Prostate gland (tissue), 2 donors: ENCODE results near the gene CCNI2. TPM values are rescaled to one million over a fixed set of nuclear protein-coding genes. Genes with fewer than 3 reads are reported as not detected.

ENCODE experiments used
- DNase-seq: peaks from one replicate; pipeline ENCODE4 v3.0.0-alpha.2; 2019; ENCODE audit warnings: low spot score
- H3K27ac ChIP-seq, 2 donors: fragments of 200-600 bp; sonication (generic); 2 replicates each; pipeline ENCODE4 v1.5.1; 2017 to 2019
- H3K27me3 ChIP-seq: fragments of 200-600 bp; sonication (generic); replicated peaks from 2 replicates; pipeline ENCODE4 v1.5.1; 2019; ENCODE audit not compliant: insufficient read depth
- H3K36me3 ChIP-seq, 2 donors: fragments of 200-600 bp; sonication (generic); 1 replicate in 1 of 2; 2 replicates in 1 of 2; pipeline versions ENCODE4 v1.5.1 to v1.8.1; 2017 to 2019
- H3K4me1 ChIP-seq: fragments of 200-600 bp; sonication (generic); replicated peaks from 2 replicates; pipeline ENCODE4 v1.5.1; 2019
- H3K4me3 ChIP-seq, 2 donors: fragments of 200-600 bp; sonication (generic); 2 replicates each; pipeline ENCODE4 v1.5.1; 2017 to 2019
- H3K9me3 ChIP-seq: fragments of 200-600 bp; sonication (generic); 2 replicates; pipeline ENCODE4 v1.5.1; 2017
- POLR2A ChIP-seq: fragments of 450-650 bp; IDR thresholded peaks from one replicate; pipeline ENCODE4 v1.6.1; 2016; ENCODE audit warnings: antibody characterized with exemption, mild to moderate bottlenecking
- POLR2AphosphoS5 ChIP-seq: sonication (generic); formaldehyde crosslinking; IDR thresholded peaks from one replicate; pipeline ENCODE4 v1.6.1; 2017; ENCODE audit warnings: antibody characterized with exemption
- WGBS: methylation state at CpG from one replicate; pipeline ENCODE4 v1.1.5; 2018; 5-methylcytosine and 5-hydroxymethylcytosine counted together
- intact Hi-C: fragments of 100-400 bp; cut with DNase I; formaldehyde crosslinking; loops from one replicate; pipeline ENCODE4 v1.14.2; 2022
- total RNA-seq, 2 donors: library from RNA; depleted of rRNA; stranded (reverse); fragments of >200 nt; gene quantifications; one replicate each; pipeline ENCODE4 v1.1.0, GENCODE V29; 2016
- TF ChIP-seq, protein P1 (sequence below), 4 experiments: fragments of 200-600 bp in 2 of 4; fragments of 450-650 bp in 2 of 4; sonication (generic) in 2 of 4; IDR thresholded peaks; 1 replicate in 3 of 4; 2 replicates in 1 of 4; pipeline ENCODE4 v1.5.1; 2016 to 2019; ENCODE audit warnings: antibody characterized with exemption in 4 of 4, mild to moderate bottlenecking in 2 of 4, moderate library complexity in 2 of 4

Gene CCNI2
- total RNA-seq, 2 donors from 2014 or later = 5.9 TPM; not detected in 1

DNA sequence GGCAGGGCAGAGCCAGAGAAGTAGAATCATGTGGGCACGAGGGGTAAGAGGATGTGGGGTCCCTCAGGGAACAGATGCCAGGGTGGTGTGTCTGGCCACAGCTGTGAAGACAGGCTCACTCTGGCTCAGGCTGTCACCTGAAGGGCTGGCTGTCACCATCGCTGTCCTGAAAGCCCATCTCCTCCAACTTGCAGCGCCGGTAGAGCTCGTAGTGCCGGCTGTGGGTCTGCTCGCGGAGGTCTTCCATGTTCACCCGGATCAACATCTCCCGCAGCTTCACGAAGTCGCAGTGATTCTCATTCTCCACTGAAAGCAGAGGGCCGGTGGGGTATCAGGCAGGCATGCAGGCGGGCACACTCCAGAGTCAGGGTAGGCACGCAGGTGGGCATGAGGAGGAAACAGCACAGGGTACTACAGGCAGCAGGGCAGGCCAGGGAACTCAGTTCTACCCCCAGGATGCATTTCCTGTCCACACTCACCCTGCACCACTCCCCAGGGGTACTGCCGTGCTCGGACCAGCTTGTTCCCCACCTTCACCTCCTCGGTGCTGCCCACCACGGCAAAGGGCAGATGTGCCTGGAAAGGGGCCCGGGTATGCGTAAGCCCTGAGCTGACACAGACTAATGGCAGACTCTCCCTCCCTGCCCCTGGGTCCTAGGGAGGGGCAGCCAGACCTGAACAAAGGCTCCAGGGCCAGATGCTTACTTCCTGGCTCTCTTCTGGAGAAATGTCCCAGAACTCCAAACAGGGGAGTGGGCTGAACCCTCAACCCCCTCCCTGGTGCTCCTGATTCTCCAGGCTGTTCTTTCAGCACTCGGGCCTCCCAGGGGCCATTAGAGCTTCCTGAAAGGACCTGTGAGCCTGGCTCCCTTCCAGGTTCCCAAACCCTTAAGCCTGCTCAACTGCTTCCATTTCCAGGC lies 14.4 kb downstream of the CCNI2 start:
- TF ChIP-seq POLR2A (no peak), POLR2AphosphoS5 (no peak)
- H3K27ac ChIP-seq = no peak overlapping the region
- DNase-seq = no peak
- no peaks in the 10 kb centered on the region for H3K9me3 ChIP-seq
- no peaks in the 10 kb centered on the region for H3K4me1 ChIP-seq
- intact Hi-C loops = no loop called here
- WGBS = 92% methylated on average over 22 of the region's 22 CpGs
- no peak overlapping the region for H3K4me3 ChIP-seq
- H3K27me3 ChIP-seq = no peaks in the 10 kb centered on the region
- no peaks in the 10 kb centered on the region for H3K36me3 ChIP-seq

DNA sequence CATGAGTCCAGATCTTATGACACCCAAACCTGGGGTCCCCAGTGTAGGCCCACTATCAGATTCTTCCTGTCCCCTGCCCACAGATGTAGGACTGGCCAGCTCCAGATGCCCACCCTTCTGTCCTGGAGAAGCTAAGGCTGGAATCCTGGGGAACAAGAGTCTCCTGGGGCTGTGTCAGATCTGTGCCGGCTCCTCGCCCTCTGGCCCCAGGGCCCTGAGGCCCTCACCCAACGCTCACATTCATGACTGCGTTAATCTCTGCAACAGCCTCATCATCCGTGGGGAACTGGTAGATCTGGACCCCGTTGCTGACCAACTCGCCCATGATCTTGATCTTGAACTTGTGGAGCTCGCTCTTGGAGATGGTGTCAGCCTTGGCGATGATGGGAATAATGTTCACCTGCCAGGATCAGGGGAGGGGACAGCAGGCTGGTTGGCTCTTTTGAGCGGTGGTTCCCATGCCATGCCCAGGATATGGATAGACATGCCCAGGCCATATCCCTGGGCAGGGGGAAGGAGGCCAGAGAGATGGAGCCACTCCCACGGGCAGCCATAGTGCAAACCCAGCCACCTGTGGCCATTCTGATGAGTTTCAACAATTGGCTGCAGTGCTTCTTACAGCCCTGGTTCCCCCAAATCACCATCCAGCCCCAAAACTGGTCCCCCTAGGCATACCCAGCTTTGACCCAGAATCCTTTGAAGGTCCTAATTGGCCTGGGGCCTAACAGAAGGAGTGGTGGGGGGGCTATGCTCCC lies 15.2 kb downstream of the CCNI2 start:
- no peak for DNase-seq
- Histone ChIP-seq H3K4me1 (no peaks in the 10 kb centered on the region), H3K27ac (no peak overlapping the region), H3K9me3 (no peaks in the 10 kb centered on the region), H3K4me3 (no peak overlapping the region), H3K36me3 (no peaks in the 10 kb centered on the region), H3K27me3 (no peaks in the 10 kb centered on the region)
- TF ChIP-seq POLR2A = no peak
- no peak for TF ChIP-seq POLR2AphosphoS5
- TF ChIP-seq, protein P1, sequence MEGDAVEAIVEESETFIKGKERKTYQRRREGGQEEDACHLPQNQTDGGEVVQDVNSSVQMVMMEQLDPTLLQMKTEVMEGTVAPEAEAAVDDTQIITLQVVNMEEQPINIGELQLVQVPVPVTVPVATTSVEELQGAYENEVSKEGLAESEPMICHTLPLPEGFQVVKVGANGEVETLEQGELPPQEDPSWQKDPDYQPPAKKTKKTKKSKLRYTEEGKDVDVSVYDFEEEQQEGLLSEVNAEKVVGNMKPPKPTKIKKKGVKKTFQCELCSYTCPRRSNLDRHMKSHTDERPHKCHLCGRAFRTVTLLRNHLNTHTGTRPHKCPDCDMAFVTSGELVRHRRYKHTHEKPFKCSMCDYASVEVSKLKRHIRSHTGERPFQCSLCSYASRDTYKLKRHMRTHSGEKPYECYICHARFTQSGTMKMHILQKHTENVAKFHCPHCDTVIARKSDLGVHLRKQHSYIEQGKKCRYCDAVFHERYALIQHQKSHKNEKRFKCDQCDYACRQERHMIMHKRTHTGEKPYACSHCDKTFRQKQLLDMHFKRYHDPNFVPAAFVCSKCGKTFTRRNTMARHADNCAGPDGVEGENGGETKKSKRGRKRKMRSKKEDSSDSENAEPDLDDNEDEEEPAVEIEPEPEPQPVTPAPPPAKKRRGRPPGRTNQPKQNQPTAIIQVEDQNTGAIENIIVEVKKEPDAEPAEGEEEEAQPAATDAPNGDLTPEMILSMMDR (IDR thresholded peaks at IDR 0.05) = no peak
- intact Hi-C loops = no loop called here
- WGBS = 96% methylated on average over 11 of the region's 11 CpGs

DNA sequence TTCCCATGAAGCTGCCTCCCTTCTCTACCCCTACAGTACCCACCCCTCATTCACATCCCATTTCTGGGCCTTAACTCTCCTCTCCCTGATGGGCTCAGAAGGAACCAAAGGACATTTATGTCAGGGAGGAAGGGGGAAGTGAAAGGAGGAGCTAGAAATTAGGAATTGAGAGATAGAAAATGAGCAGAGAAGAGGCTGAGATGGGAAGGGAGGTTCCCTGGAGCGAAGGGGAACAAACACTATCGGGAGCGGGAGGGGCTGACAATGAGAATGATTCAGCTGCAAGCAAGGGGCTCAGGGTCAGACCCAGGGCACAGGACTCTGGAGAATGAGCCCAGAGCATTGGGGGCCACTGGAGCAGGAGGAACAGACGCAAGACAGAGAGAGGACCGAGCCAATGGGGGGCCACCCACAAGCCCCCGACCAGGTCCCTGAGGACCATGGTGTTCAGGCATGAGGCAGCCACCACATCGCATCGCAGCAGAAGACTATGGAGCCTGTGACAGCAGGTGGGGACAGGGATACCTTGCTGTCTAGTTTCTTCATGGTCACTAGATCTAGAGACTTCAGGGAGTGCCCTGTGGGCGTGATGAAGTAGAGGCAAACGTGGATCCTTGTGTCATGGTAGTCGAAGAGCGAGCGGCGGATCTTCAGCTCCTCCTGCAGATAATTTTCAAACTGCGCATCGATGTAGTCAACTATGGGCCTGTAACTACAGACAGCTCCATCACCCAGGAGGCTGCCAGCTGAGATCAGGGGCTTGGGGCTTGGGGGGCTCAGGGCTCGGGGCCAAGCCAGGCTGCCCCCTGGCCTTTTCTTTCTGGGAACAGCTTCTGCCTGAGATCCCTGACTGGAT lies 16.2 kb downstream of the CCNI2 start:
- Histone ChIP-seq H3K27me3 (no peaks in the 10 kb centered on the region), H3K9me3 (no peaks in the 10 kb centered on the region), H3K4me1 (no peaks in the 10 kb centered on the region), H3K27ac (no peak overlapping the region), H3K4me3 (no peak overlapping the region), H3K36me3 (no peaks in the 10 kb centered on the region)
- no peak for DNase-seq
- no peak for TF ChIP-seq POLR2AphosphoS5
- TF ChIP-seq, protein P1 (IDR thresholded peaks at IDR 0.05) = no peak
- TF ChIP-seq POLR2A = no peak
- intact Hi-C loops = no loop called here
- WGBS = 93% methylated on average over 17 of the region's 17 CpGs

DNA sequence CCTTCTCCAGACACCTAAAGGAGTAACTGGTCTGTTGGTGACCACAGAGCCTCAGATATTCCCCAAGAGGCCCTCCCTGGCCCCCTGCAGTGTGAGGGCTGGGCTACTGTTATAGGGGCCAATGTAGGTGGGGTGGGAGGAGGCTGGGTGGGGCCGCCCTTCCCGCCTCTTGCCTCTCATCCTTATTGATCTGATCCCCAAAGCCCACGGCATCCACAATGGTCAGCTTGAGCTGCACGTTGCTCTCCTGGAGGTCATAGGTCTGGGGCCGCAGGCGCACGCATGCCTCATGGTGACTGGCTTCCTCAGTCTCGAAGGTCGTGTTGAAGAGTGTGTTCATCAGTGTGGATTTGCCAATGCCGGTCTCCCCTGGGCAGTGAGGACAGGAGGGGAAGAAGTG lies 16.8 kb downstream of the CCNI2 start:
- no peak for DNase-seq
- H3K4me3 ChIP-seq = no peak overlapping the region
- no peaks in the 10 kb centered on the region for H3K9me3 ChIP-seq
- H3K27ac ChIP-seq = no peak overlapping the region
- no peaks in the 10 kb centered on the region for H3K36me3 ChIP-seq
- no peaks in the 10 kb centered on the region for H3K4me1 ChIP-seq
- intact Hi-C loops = no loop called here
- TF ChIP-seq POLR2A (no peak), POLR2AphosphoS5 (no peak)
- TF ChIP-seq, protein P1 (IDR thresholded peaks at IDR 0.05) = no peak
- 92% methylated on average over 10 of the region's 10 CpGs for WGBS
- H3K27me3 ChIP-seq = no peaks in the 10 kb centered on the region
